ENCODE results near the gene TBC1D17.
A peak's percentile ranks its signal among the peaks of the same experiment; 100 is the strongest.

Gene TBC1D17

GRCh38 chr19:49877879-49878743 lies 609 bp downstream of the TBC1D17 start:
- peak; percentile 94 for DNase-seq (ENCODE audit: low read depth)

- no peak for DNase-seq (ENCODE audit: low read depth)
These were observed 1.2 kb downstream of the TBC1D17 start for GRCh38 chr19:49878744-49879070.

DNA sequence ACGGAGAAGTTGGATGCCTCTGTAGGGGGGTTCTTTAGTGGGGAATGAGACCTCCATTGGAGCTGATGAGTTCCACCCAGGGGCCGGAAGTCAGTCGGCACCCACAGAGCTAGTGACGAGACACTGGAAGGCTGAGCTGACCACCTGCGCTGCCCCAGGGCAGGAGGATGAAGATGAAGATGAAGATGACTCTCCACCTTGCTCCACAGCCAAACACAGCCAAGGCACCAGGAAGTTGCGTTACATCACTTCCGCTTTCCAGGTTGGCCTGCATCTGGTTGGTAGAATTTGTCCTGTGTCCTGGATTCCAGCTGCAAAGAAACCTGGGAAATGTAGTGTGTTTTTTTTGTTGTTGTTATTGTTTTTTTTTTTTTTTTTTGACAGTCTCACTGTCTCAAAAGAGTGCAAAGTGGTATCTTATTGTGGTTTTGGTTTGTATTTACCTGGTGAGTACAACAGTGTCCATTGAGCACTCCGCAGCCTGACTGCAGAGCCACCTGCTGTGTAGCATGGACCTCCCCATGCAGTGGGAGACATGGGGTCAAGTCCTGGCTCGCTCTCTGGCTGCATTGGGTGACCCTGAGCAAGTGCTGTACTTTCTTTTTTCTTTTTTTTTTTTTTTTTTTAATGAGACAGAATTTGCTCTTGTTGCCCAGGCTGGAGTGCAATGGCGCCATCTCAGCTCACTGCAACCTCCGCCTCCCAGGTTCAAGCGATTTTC lies 1.9 kb downstream of the TBC1D17 start:
- DNase-seq (ENCODE audit: low read depth), result no peak

GRCh38 chr19:49880162-49880869 lies 2.8 kb downstream of the TBC1D17 start:
- DNase-seq (ENCODE audit: low read depth), result no peak

DNA sequence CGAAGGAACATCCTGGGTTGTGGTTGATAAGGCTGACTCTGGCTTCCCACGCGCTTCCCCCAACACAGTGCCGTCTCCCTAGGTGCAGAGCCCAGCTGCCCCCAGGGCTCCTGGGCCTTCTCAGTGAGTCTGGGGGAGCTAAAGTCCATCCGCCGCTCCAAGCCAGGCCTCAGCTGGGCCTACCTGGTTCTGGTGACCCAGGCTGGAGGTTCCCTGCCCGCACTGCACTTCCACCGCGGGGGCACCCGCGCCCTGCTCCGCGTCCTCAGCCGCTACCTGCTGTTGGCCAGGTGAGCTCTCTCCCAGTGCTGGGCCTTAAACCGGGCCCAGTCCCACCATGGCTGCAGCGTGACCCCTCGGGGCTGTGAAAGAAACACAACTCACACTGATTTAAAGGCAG lies 3.7 kb downstream of the TBC1D17 start:
- no peak for DNase-seq (ENCODE audit: low read depth)

DNA sequence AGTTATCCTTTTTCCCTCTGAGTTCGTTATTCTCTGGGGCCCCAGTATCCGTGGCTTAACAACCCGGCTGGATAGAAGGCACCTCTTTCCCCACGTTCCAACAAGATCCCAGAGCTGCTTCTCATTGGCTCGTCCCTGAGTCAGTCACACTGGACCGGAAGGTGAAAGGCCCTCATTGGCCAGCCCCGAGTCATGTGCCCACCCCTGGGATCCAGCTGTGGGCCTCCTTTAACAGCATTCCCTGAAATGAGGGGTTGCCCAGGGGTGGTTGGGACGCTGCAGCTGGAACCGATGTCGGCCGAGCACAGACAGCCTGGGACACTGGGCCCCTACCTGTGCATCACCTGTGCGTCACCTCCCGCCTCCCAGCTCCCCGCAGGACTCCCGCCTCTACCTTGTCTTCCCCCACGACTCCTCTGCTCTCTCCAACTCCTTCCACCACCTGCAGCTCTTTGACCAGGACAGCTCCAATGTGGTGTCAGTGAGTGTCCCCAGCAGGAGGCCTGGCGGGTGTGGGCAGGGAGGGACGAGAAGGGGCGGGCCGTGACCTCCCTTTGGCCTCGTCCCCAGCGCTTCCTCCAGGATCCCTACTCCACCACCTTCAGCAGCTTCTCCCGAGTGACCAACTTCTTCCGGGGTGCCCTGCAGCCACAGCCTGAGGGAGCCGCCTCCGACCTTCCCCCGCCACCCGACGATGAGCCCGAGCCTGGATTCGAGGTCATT lies 4.3 kb downstream of the TBC1D17 start:
- no peak for DNase-seq (ENCODE audit: low read depth)

GRCh38 chr19:49882643-49883042 lies 5.1 kb downstream of the TBC1D17 start:
- DNase-seq (ENCODE audit: low read depth), result no peak

GRCh38 chr19:49883094-49883493 lies 5.6 kb downstream of the TBC1D17 start:
- no peak for DNase-seq (ENCODE audit: low read depth)

- no peak for DNase-seq (ENCODE audit: low read depth)
These were observed 6.6 kb downstream of the TBC1D17 start for GRCh38 chr19:49884109-49884508.

GRCh38 chr19:49884760-49885159 lies 7.3 kb downstream of the TBC1D17 start:
- DNase-seq (ENCODE audit: low read depth), result no peak

- no peak for DNase-seq (ENCODE audit: low read depth)
These were observed 9.6 kb downstream of the TBC1D17 start for GRCh38 chr19:49887037-49887664.

DNA sequence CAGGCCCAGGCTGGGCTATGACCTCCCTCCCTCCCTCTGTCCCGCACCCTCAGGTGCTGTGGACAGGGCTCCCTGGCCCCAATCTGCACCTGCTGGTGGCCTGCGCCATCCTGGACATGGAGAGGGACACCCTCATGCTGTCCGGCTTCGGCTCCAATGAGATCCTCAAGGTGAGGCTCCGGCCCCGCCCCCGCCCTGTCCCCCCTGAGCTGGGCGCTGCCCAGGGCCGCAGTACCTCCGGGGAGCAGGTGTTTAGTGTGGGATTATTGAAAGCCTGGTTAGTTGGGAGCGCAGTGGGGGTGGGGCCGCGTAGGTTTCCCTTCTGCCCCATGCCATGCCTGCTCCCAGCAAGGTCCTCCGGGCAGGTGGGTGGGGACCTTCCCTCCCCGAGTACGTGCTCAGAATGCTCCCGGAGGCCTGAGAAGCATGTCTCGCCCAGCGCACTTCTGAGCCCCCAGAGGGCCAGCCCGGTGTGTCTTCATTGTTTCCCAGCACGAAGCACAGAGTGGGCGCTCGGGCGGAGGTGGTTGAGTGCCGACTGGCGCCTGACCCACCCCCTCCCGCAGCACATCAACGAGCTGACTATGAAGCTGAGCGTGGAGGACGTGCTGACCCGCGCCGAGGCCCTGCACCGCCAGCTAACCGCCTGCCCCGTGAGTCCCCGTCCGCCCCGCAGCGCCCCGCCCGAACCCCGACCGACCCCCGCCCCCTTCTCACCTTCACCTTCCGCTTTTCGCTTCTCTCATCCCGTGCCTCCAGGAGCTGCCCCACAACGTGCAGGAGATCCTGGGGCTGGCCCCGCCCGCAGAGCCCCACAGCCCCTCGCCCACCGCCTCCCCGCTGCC lies 10.4 kb downstream of the TBC1D17 start:
- no peak for DNase-seq (ENCODE audit: low read depth)

GRCh38 chr19:49888510-49888824 lies 11.0 kb downstream of the TBC1D17 start:
- no peak for DNase-seq (ENCODE audit: low read depth)

DNA sequence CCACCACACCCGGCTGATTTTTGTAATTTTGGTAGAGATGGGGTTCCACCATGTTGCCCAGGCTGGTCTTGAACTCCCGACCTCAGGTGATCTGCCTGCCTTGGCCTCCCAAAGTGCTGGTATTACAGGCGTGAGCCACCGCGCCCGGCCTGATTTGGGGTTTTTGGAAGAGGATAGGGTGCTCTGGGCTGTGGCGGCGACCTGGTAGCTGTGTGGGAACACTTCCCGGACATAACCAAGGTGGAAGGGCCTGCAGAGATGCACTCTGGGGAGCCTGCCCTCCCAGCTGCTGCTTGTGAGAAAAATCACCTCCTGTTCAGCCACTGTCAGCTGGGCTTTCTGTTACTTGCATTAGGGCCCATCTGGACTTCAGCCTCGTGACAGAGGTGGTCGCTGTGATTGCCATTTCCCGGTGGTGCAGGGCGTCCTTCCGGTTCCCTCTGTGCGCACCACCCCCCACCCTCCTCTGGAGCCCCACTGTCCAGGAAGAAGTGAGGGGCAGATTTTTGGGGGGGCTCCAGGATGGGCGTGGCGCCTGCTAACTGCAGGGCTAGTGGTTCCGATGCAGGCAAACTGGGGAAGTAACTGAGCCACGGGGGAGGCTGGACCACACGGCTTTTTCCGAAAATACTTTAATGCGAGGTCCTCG lies 11.7 kb downstream of the TBC1D17 start:
- no peak for DNase-seq (ENCODE audit: low read depth)

- DNase-seq (ENCODE audit: low read depth), result peak; percentile 55
These were observed 12.3 kb downstream of the TBC1D17 start for GRCh38 chr19:49889687-49890348.

DNA sequence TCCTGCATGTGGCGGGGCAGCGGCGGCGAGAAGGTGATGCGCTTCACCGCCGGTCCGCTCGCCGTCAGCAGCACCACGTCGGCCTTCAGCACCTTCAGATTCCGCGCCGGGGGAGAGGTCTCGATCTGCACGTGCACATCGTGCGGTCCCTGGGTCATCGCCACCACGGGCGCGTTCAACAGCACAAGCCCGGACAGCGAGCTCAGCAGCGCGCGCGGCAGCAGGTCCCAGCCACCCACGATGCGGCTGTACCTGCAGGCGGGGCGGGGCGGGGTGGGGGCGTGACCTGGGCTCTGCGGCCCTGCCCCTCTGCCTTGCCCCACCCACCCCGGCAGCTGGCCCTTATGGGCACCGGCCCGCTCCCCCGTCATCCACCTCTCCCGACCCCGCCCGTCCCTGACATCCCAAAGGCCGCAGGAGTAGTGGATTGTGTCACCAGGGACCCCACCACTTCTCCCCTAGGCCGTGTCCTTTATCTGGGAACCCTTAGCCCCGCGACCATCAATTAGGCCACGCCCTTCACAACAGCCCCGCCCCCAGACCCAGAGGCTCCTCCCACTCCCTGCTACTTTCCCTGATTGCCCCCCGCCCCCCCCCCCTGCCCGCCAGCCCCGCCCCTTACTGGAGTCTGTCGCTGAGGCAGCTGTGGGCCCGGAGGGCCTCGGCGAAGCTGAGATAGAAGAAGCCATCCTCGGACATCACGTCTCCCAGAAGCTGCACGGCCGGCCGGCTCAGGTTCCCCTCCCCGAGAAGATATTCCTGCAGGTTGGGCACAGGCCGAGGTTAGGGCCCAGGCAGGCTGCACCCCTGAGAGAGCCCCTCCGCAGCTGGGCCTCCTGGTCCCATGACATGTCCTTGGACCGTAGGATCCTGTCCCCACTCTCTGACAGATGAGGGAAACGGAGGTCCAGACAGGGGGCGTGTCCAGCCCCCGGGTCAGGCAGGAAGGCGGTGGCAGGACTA lies 13.1 kb downstream of the TBC1D17 start:
- DNase-seq (ENCODE audit: low read depth), result peak; percentile 35

- DNase-seq (ENCODE audit: low read depth), result no peak
These were observed 13.9 kb downstream of the TBC1D17 start for GRCh38 chr19:49891393-49891792.

- no peak for DNase-seq (ENCODE audit: low read depth)
These were observed 15.2 kb downstream of the TBC1D17 start for GRCh38 chr19:49892716-49893115.
